GM20000 (cell line): Measurements from ENCODE around the gene POLR3C.

Source experiments
- DNase-seq: peaks from one replicate; pipeline ENCODE4 v3.0.0; 2012; ENCODE audit warnings: low spot score
- CTCF ChIP-seq: IDR thresholded peaks from 2 replicates; pipeline ENCODE4 v1.5.1; 2012; ENCODE audit warnings: mild to moderate bottlenecking, control low read depth; ENCODE audit errors: extremely low read depth, missing control alignments

The POLR3C gene

GRCh38 chr1:145889722-145890121, 65.7 kb downstream of the POLR3C start:
- no peak for TF ChIP-seq CTCF
- DNase-seq = no peak

- no peak for DNase-seq
- TF ChIP-seq CTCF = no peak
These were observed 67.1 kb downstream of the POLR3C start for GRCh38 chr1:145891143-145891542.

- peak; percentile 62 for TF ChIP-seq CTCF
- peak; percentile 79 for DNase-seq
These were observed 67.8 kb downstream of the POLR3C start for GRCh38 chr1:145891587-145892485.

GRCh38 chr1:145892486-145893087, 68.6 kb downstream of the POLR3C start:
- DNase-seq = no peak
- TF ChIP-seq CTCF = no peak

GRCh38 chr1:145893306-145894055, 69.5 kb downstream of the POLR3C start:
- DNase-seq = no peak
- TF ChIP-seq CTCF = no peak
